ENCODE measurements around the gene SDR42E2.
"Not testable (repeated sequence)": the region's sequence is repeated elsewhere in the genome, so short reads cannot be mapped to it uniquely, and the experiment has no call there.

SDR42E2 gene

GRCh38 chr16:22206842-22207714, 44.8 kb downstream of the SDR42E2 start:
- Histone ChIP-seq H3K4me1 (ENCODE audit: control insufficient read depth, insufficient read depth, low read length) (peaks cover 45% of the 10 kb centered on the region), H3K9ac (ENCODE audit: low read depth, low read length) (peak overlapping the region; percentile 76), H3K4me2 (ENCODE audit: low read length) (peak overlapping the region; percentile 81), H3K27me3 (ENCODE audit: control insufficient read depth, insufficient read depth, low read length) (no peaks in the 10 kb centered on the region), H3K9me3 (replicated peaks; ENCODE audit: low read length) (peaks cover 3% of the 10 kb centered on the region), H3K4me3 (ENCODE audit: low read length) (peak overlapping the region; percentile 95), H3K36me3 (ENCODE audit: insufficient read depth, low read length) (no peaks in the 10 kb centered on the region)

DNA sequence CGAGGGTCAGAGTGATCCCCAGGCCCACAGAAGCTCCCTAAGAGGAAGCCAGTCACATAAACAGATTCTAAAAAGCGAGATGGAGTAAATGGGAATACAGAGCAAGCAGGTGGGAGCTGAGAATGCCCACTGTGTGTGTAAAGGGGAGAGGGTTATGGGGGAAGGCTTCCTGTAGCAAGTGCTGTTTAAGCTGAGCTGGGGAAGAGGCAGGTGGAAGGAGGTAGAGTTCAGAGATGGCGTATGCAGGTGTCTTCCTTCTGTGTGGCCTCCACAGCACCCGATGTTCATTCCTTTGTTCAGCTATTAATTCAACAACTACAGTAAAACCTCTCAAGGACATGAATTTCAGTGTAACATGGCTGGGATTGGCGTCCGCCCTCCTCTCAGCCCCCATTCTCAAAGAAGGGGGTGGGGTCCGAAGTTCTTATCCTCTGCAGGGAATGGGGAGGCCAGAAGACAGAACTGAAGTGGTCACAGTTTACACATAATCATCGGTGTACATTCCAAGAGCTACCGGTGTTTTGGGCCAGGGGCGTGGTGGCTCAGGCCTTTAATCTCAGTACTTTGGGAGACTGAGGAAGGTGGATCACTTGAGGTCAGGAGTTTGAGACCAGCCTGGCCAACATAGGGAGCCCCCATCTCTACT, 45.5 kb downstream of the SDR42E2 start:
- peaks cover 45% of the 10 kb centered on the region for H3K4me1 ChIP-seq (ENCODE audit: control insufficient read depth, insufficient read depth, low read length)
- peak overlapping the region; percentile 95 for H3K4me3 ChIP-seq (ENCODE audit: low read length)
- peak overlapping the region; percentile 76 for H3K9ac ChIP-seq (ENCODE audit: low read depth, low read length)

DNA sequence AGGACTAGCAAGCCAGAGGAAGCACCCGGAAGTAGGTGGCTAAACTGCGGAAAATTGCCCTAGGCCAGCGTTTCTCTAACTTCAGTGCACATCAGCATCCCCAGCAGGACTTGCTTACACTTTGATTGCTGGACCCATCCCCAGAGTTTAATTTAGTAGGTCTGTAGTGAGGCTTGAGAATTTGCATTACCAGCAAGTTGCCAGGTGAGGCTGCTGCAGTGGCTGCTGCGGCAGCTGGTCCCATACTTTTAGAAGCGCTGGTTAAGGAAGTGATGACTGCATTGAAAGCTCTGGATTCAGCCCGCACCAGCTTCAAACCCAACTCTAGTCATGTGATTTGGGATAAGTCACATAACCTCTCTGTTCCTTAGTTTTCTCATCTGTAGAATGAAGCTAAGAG, 48.0 kb downstream of the SDR42E2 start:
- peaks cover 48% of the 10 kb centered on the region for H3K4me1 ChIP-seq (ENCODE audit: control insufficient read depth, insufficient read depth, low read length)
- peaks cover 4% of the 10 kb centered on the region for H3K36me3 ChIP-seq (ENCODE audit: insufficient read depth, low read length)
- peak overlapping the region; percentile 36 for H3K9ac ChIP-seq (ENCODE audit: low read depth, low read length)
- peak overlapping the region; percentile 51 for H3K4me2 ChIP-seq (ENCODE audit: low read length)
- H3K27me3 ChIP-seq (ENCODE audit: control insufficient read depth, insufficient read depth, low read length): no peaks in the 10 kb centered on the region
- peaks cover 3% of the 10 kb centered on the region for H3K9me3 ChIP-seq (replicated peaks; ENCODE audit: low read length)
- no peak overlapping the region for H3K4me3 ChIP-seq (ENCODE audit: low read length)

More for the DNA sequence above, 45.5 kb downstream of the SDR42E2 start:
- H3K27me3 ChIP-seq (ENCODE audit: control insufficient read depth, insufficient read depth, low read length): no peaks in the 10 kb centered on the region
- no peaks in the 10 kb centered on the region for H3K36me3 ChIP-seq (ENCODE audit: insufficient read depth, low read length)
- peaks cover 3% of the 10 kb centered on the region for H3K9me3 ChIP-seq (replicated peaks; ENCODE audit: low read length)
- H3K4me2 ChIP-seq (ENCODE audit: low read length): peak overlapping the region; percentile 81

DNA sequence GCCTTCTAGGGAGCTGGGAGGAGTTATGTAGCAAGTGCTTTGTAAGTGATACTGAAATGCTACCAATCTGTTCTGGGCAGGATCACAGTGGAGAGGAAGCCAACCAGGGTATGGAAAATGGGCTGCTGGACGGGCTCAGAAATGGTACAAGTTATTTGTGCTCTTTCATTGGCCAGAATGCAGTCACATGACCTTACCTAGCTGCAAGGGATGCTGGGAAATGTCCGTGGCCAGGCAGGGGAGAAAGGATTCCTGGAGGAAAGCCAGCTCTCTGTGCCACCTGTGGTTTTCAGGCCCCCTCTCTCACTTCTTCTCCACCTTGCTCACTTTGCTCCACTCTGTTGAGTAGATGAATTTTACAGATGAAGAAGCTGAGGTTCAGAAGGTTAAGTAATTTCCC, 48.5 kb downstream of the SDR42E2 start:
- peaks cover 46% of the 10 kb centered on the region for H3K4me1 ChIP-seq (ENCODE audit: control insufficient read depth, insufficient read depth, low read length)
- H3K27me3 ChIP-seq (ENCODE audit: control insufficient read depth, insufficient read depth, low read length): no peaks in the 10 kb centered on the region
- no peak overlapping the region for H3K4me3 ChIP-seq (ENCODE audit: low read length)
- no peak overlapping the region for H3K9ac ChIP-seq (ENCODE audit: low read depth, low read length)
- peaks cover 4% of the 10 kb centered on the region for H3K36me3 ChIP-seq (ENCODE audit: insufficient read depth, low read length)
- peaks cover 3% of the 10 kb centered on the region for H3K9me3 ChIP-seq (replicated peaks; ENCODE audit: low read length)
- H3K4me2 ChIP-seq (ENCODE audit: low read length): no peak overlapping the region

DNA sequence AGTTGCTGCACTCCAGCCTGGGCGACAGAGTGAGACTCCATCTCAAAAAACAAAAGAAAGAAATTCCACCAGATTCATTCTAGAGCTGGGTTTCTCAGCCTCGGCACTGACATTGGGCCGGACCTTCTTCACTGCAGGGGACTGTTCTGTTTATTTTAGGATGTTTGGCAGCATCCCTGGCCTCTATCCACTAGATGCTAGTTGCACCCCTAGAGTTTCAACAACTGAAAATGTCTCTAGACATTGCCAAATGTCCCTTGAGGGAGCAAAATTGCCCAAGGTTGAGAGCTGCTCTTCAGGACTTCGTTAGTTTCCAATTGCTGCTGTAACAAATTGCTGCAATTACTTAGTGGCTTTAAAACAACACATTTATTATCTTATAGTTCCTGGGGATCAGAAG, 50.9 kb downstream of the SDR42E2 start:
- H3K36me3 ChIP-seq (ENCODE audit: insufficient read depth, low read length): peaks cover 4% of the 10 kb centered on the region
- H3K4me2 ChIP-seq (ENCODE audit: low read length): no peak overlapping the region
- H3K9me3 ChIP-seq (replicated peaks; ENCODE audit: low read length): peaks cover 3% of the 10 kb centered on the region
- H3K4me1 ChIP-seq (ENCODE audit: control insufficient read depth, insufficient read depth, low read length): peaks cover 44% of the 10 kb centered on the region
- no peak overlapping the region for H3K4me3 ChIP-seq (ENCODE audit: low read length)
- no peak overlapping the region for H3K9ac ChIP-seq (ENCODE audit: low read depth, low read length)
- no peaks in the 10 kb centered on the region for H3K27me3 ChIP-seq (ENCODE audit: control insufficient read depth, insufficient read depth, low read length)

GRCh38 chr16:22213801-22214200, 51.5 kb downstream of the SDR42E2 start:
- Histone ChIP-seq H3K27me3 (ENCODE audit: control insufficient read depth, insufficient read depth, low read length) (no peaks in the 10 kb centered on the region), H3K4me2 (ENCODE audit: low read length) (no peak overlapping the region), H3K9me3 (replicated peaks; ENCODE audit: low read length) (peaks cover 3% of the 10 kb centered on the region), H3K4me3 (ENCODE audit: low read length) (no peak overlapping the region), H3K9ac (ENCODE audit: low read depth, low read length) (no peak overlapping the region), H3K36me3 (ENCODE audit: insufficient read depth, low read length) (peaks cover 4% of the 10 kb centered on the region), H3K4me1 (ENCODE audit: control insufficient read depth, insufficient read depth, low read length) (peaks cover 40% of the 10 kb centered on the region)

DNA sequence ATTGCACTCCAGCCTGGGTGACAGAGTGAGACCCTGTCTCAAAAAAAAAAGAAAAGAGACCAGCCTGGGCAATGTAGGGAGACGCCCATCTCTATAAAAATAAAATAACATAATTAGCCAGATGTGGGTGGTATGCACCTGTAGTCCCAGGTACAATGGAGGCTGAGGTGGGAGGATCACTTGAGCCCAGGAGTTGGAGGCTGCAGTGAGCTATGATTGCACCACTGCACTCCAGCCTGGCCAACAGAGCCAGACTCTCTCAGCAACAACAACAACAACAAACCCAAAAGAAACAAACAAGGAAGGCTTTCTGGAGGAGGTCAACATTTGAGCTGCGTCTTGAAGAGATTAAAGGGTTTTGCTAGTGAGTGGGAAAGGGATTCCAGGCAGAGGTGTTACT, 52.1 kb downstream of the SDR42E2 start:
- no peak overlapping the region for H3K4me3 ChIP-seq (ENCODE audit: low read length)
- H3K4me1 ChIP-seq (ENCODE audit: control insufficient read depth, insufficient read depth, low read length): peaks cover 35% of the 10 kb centered on the region
- H3K9me3 ChIP-seq (replicated peaks; ENCODE audit: low read length): peaks cover 3% of the 10 kb centered on the region
- H3K4me2 ChIP-seq (ENCODE audit: low read length): no peak overlapping the region
- H3K9ac ChIP-seq (ENCODE audit: low read depth, low read length): no peak overlapping the region
- H3K36me3 ChIP-seq (ENCODE audit: insufficient read depth, low read length): peaks cover 4% of the 10 kb centered on the region
- H3K27me3 ChIP-seq (ENCODE audit: control insufficient read depth, insufficient read depth, low read length): no peaks in the 10 kb centered on the region

GRCh38 chr16:22214889-22215288, 52.6 kb downstream of the SDR42E2 start:
- Histone ChIP-seq H3K4me2 (ENCODE audit: low read length) (no peak overlapping the region), H3K9ac (ENCODE audit: low read depth, low read length) (no peak overlapping the region), H3K27me3 (ENCODE audit: control insufficient read depth, insufficient read depth, low read length) (no peaks in the 10 kb centered on the region), H3K36me3 (ENCODE audit: insufficient read depth, low read length) (peaks cover 4% of the 10 kb centered on the region), H3K4me3 (ENCODE audit: low read length) (no peak overlapping the region), H3K9me3 (replicated peaks; ENCODE audit: low read length) (peaks cover 3% of the 10 kb centered on the region), H3K4me1 (ENCODE audit: control insufficient read depth, insufficient read depth, low read length) (peaks cover 35% of the 10 kb centered on the region)

GRCh38 chr16:22216191-22216831, 54.0 kb downstream of the SDR42E2 start:
- H3K9me3 ChIP-seq (replicated peaks; ENCODE audit: low read length): no peaks in the 10 kb centered on the region
- no peak overlapping the region for H3K9ac ChIP-seq (ENCODE audit: low read depth, low read length)
- H3K4me3 ChIP-seq (ENCODE audit: low read length): no peak overlapping the region
- H3K4me2 ChIP-seq (ENCODE audit: low read length): peak overlapping the region; percentile 10
- H3K27me3 ChIP-seq (ENCODE audit: control insufficient read depth, insufficient read depth, low read length): no peaks in the 10 kb centered on the region
- H3K4me1 ChIP-seq (ENCODE audit: control insufficient read depth, insufficient read depth, low read length): peaks cover 42% of the 10 kb centered on the region
- peaks cover 4% of the 10 kb centered on the region for H3K36me3 ChIP-seq (ENCODE audit: insufficient read depth, low read length)

DNA sequence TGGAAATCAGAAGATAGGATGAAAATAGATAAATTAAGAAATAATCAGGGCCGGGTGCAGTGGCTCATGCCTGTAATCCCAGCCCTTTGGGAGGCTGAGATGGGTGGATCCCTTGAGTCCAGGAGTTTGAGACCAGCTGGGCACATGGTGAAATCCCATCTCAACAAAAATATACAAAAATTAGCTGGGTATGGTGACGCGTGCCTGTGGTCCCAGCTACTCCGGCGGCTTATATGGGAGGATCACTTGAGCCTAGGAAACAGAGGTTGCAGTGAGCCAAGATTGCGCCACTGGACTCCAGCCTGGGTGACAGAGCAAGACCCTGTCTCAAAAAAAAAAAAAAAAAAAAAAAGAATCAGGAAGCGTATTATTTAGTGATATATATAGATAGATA, 54.5 kb downstream of the SDR42E2 start:
- not testable (repeated sequence) for H3K9me3 ChIP-seq (replicated peaks; ENCODE audit: low read length)

DNA sequence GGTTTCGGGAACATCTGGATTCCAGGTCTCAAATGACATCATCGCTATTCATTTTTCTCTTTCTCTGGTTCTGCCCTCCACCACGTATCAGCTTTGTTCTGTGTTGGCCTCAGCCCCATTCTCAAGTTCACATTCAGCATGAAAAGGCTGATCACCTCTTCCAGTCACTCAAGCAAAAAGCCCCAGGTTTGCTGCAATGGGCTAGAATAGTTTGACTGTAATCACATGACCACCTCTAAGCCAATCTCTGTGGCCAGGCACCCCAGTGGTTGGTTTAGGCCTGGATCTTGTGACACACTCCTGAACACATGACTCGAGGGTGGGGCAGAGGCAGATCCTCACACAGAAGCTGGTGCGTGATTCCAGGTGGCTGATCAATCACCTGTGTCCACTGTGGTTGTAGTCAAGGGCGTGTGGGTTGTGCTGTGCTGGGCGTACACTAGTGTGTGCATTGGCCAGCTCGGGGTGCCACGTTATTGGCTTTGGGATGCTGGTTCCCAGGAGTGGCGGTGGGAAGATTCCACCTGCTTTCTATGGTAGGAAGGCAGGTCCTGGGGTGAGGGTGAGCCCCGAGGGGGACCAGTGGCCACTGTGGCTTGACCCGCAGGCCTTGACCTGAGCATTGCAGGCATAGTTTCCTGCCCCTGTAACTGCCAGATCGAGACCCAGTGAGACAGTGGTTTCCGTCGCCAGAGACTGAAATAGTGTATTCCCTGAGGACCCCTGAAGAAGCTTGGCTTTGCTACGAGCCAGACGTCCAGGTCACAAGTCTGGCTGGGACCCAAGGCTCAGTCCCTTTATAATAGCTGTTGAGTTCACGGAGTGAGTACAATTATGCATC, 55.8 kb downstream of the SDR42E2 start:
- H3K4me1 ChIP-seq (ENCODE audit: control insufficient read depth, insufficient read depth, low read length): peaks cover 39% of the 10 kb centered on the region
- H3K9me3 ChIP-seq (replicated peaks; ENCODE audit: low read length): no peaks in the 10 kb centered on the region
- no peak overlapping the region for H3K4me2 ChIP-seq (ENCODE audit: low read length)
- H3K27me3 ChIP-seq (ENCODE audit: control insufficient read depth, insufficient read depth, low read length): no peaks in the 10 kb centered on the region
- no peak overlapping the region for H3K4me3 ChIP-seq (ENCODE audit: low read length)
- no peak overlapping the region for H3K9ac ChIP-seq (ENCODE audit: low read depth, low read length)
- peaks cover 4% of the 10 kb centered on the region for H3K36me3 ChIP-seq (ENCODE audit: insufficient read depth, low read length)

More for the DNA sequence above, 54.5 kb downstream of the SDR42E2 start:
- peaks cover 41% of the 10 kb centered on the region for H3K4me1 ChIP-seq (ENCODE audit: control insufficient read depth, insufficient read depth, low read length)
- not testable (repeated sequence) for H3K27me3 ChIP-seq (ENCODE audit: control insufficient read depth, insufficient read depth, low read length); H3K9ac ChIP-seq (ENCODE audit: low read depth, low read length); H3K4me3 ChIP-seq (ENCODE audit: low read length); H3K36me3 ChIP-seq (ENCODE audit: insufficient read depth, low read length)
- peak overlapping the region; percentile 10 for H3K4me2 ChIP-seq (ENCODE audit: low read length)
